GM13976 (cell line): ENCODE data around the gene EPHB4.

ENCODE experiments used
- DNase-seq: peaks from one replicate; pipeline ENCODE4 v3.0.0; 2012; ENCODE audit warnings: low spot score
- CTCF ChIP-seq: IDR thresholded peaks from 2 replicates; pipeline ENCODE4 v1.5.1; 2012; ENCODE audit warnings: borderline replicate concordance, mild to moderate bottlenecking; ENCODE audit not compliant: insufficient read depth; ENCODE audit errors: extremely low read depth, missing control alignments, control extremely low read depth
- in situ Hi-C: fragments of 300-500 bp; cut with MboI; formaldehyde crosslinking; loops from one replicate; pipeline ENCODE4 v1.12.0; 2022; ENCODE audit warnings: low sequenced_read_pairs, mixed read lengths, inconsistent platforms; ENCODE audit not compliant: unreplicated experiment

EPHB4 gene

GRCh38 chr7:100791881-100792666, 35.2 kb downstream of the EPHB4 start:
- no peak for TF ChIP-seq CTCF
- in situ Hi-C loops = no loop called here
- DNase-seq = no peak

DNA sequence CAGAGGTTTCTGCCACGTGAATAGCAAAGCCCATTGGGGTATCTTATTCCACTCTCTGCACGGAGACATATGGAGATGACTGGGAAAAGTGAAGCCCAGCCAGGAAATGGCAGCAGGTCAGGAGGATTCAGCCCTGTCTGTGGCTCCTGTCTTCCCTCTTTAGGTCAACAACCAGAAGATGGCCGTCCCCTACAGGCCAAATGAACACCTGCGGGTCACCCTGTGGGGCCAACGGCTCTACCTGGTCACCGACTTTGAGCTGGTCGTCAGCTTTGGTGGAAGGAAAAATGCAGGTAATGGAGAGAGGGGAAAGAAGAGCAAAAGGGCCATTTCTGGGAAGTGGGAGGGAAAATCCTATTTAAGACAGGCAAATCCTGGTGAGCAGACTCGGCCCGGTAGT, 38.3 kb downstream of the EPHB4 start:
- no peak for DNase-seq
- in situ Hi-C loops = no loop called here
- TF ChIP-seq CTCF = no peak

DNA sequence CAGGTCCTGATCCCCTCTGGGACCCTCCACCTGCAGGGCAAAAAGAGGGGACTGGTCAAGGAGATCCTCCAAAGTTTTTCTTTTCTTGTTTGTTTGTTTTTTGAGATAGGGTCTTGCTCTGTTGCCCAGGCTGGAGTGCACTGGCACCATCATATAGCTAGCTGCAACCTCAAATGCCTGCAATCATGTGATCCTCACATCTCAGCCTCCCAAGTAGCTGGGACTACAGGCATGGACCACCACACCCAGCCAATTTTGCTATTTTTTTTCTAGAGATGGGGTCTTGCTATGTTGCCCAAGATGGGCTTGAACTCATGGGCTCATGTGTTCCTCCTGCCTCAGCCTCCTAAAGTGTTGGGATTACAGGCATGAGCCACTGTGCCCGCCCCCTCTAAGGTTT, 41.0 kb downstream of the EPHB4 start:
- TF ChIP-seq CTCF = no peak
- no peak for DNase-seq
- in situ Hi-C loops = no loop called here

DNA sequence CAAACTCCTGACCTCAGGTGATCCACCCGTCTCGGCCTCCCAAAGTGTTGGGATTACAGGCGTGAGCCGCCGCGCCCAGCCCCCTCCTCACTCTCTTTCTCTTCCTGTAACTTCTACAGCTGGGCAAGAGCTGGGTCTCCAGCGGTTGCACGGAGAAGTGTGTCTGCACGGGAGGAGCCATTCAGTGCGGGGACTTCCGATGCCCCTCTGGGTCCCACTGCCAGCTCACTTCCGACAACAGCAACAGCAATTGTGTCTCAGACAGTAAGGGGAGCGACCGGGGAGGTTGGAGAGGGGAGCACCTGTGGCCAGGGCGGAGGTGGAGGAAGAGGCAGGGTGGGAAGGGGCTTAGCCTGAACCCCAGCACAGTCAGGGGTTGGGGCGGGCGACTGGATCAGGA, 41.4 kb downstream of the EPHB4 start:
- no peak for DNase-seq
- in situ Hi-C loops = no loop called here
- no peak for TF ChIP-seq CTCF

GRCh38 chr7:100783804-100784203, 43.5 kb downstream of the EPHB4 start:
- no peak for DNase-seq
- no peak for TF ChIP-seq CTCF
- in situ Hi-C loops = no loop called here

DNA sequence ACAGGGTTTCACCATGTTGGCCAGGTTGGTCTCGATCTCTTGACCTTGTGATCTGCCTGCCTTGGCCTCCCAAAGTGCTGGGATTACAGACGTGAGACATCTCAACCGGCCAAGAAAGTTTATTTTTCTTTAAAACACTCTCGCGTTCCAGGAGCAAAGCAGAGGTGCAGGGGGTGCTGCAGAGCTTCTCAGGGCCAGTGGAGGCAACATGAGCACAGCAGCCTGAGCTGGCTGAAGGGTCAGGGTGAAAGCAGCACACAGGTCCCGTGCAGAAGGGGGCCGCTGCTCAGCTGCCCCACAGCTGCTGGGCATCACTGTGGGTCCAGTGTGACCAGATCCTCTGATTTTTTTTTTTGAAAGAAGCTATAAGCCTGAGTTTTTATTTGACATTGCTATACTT, 46.1 kb downstream of the EPHB4 start:
- no peak for TF ChIP-seq CTCF
- in situ Hi-C loops = no loop called here
- no peak for DNase-seq
